Hypothalamus (tissue), 51 donors: ENCODE results near the gene CAMK4.
A peak's percentile ranks its signal among the peaks of the same experiment; 100 is the strongest.

Source experiments
- DNase-seq, 51 donors: peaks; one replicate each; lab custom pipeline; 2025; lab: John Stamatoyannopoulos, UW

The CAMK4 gene

DNA sequence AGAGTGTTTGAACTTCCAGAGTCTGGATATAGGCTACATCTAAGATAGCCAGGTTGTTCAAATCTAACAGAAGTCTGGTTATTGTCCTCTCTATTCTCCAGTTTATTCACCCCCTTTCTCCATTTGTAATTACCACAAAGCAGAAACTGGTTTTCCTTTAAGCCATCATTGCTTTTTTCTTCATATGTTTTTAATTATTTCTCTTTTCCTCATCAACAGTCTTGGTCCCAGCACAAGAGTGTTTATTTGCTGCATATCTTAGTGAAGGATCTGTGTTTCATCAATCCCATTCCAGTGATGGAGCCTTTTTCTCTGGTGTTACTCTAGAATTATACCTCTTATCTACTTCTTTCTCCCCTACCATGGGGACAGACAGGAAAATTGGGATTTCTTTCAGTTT is 142.2 kb downstream of the CAMK4 start:
- no peak for DNase-seq

DNA sequence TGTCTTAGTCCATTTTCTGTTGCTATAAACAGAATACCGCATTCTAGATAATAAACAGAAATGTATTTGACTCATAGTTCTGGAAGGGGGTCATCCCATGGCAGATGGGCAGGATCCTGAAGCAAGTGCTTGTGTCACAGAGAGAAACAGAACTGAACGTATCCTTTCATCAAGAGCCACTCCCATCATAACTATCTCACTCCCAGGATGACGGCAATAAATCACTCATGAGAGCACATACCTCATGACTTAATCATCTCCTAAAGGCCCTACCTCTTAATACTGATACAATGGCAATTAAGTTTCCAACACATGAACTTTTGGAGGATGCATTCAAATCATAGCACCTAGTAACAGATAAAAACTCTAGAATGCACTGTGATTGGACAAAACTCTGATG is 142.9 kb downstream of the CAMK4 start:
- DNase-seq = no peak

GRCh38 chr5:111372799-111373198 is 148.6 kb downstream of the CAMK4 start:
- DNase-seq = no peak

DNA sequence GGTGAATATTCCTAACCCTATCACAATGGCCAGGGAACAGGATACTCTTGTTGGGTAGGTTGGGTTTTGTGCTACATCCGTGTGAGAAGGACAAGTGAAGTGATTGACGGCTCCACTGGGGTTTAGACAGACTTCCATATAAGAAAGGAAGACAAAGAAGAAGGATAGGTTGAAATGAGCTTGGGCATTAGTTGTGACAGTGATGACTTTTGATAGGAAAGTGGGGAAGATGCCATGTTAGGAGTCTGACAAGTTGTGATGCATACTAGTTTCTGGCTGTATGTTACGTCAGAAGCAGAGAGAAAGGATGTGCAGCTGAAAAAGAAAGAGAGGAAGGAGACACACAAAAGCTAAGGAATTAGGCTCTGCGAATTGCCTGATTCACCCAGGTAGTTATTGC is 150.2 kb downstream of the CAMK4 start:
- no peak for DNase-seq

DNA sequence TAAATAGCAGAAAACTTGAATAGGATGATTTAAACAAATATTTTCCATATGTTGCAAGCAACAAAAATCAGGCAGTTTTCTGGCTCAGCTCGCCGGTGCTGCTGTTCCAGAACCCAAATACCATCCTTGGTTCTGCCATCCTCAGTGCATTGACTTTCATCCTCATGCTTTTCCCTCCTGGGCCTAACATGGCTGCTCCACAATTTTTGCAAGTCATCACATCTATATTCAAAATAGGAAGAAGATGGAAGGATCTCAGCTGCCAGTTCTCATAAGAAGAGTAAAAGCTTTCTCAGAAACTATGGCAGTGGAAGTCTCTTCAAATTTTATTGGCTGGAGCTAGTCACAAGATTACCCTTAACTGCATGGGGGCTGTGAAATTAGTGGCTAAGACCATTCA is 151.5 kb downstream of the CAMK4 start:
- DNase-seq = no peak

DNA sequence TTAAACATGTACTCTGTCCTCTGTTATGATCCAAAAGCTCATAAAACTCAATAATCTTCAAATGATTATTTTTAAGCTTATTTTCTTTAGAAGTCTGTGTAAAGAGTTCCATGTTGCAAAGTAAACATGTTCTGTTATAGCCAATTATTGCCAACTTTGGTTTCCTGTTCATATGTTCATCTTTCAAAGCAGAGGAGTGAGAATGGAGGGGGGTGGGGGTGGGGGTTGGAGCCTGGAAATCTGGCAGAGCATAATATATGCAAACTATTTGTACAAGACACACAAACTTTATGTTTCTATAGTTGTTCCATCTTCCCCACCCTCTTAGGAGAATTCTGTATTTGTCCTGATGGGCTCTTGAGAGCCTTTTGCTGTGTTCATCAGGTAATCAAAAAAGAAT is 153.1 kb downstream of the CAMK4 start:
- no peak for DNase-seq

DNA sequence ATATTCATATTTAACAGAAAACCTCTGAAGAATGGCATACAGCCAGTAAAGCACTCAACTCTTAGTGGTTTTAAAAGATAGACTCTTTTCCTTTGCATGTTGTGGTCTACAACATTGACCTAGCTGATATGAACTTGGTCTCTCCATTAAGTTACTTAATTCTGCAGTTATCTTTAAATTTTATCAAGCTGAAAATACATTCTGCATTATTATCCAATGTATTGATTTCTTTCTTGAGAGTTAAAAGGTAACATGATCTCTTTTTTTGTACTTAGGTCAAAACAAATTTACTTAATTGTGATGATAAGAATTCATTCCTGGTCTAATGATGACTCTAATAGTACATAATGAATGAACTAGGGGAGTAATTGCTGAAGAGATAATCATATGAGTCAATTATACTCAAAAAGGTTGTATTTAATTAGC is 155.2 kb downstream of the CAMK4 start:
- no peak for DNase-seq

DNA sequence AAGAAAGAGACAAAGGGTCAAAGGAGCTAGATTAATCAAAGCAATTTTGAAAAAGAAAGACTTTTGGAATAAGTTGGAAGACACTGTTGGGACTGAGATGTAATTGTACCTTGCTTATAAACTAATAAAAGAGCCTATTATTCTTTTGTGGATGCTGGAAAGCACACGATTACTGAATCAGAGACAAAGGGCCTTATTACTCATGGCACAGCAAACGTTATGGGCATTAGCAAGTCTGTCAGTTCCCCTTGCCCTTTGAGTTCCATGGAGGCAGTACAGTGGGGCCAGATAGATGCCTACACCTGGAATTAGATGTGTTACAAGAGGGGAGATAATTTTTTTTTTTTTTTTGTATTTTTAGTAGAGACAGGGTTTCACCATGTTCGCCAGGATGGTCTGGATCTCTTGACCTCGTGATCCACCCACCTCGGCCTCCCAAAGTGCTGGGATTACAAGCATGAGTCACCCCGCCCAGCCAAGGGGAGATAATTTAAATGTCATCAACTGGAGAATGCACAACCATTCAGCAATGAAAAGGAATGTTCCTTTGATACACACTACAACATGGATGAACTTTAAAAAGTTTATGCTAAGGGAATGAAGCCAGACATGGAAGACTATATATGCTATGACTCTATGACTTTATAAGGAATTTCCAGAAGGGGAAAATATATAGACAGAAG is 159.2 kb downstream of the CAMK4 start:
- no peak for DNase-seq

DNA sequence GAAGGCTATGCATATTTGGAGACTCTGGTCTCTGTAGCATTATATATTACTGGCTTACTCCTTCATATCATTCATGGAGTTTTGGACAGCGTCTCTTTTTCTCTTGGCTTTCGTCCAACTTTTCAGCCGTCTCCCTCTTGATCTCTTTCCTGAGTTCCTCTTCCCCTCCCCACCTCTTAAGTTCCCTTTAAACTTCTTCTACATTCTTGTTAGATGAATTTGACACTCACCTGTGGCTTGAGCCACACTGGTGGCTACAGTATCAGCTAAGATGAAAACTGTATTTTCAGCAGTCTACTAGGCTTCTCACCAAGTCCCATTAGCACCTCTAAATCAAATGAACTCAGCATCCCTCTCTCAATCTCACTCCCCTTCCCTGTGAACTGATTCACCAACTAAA is 160.0 kb downstream of the CAMK4 start:
- DNase-seq = no peak

DNA sequence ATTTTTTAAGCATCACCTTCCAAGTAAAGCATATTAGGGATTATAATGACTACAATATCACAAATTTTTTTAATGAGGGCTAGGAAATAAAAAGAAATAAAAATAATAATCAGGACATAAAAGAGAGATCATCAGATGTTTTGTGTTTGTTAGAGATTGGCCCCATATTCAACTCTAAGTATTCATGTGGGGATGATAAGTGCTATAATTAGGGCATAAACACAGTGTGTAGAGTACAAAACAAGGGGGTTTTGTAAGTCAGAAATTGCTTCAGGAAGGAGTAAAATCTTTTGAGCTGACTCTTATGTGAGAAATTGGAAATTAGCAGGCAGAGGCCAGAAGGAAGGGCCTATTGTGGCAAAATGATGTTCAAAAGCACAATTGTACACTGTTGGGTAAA is 160.9 kb downstream of the CAMK4 start:
- no peak for DNase-seq

- DNase-seq = peak in 3 of 51 donors; percentile 0 to 15 (median 1)
These were observed 162.0 kb downstream of the CAMK4 start for GRCh38 chr5:111385970-111386831.

DNA sequence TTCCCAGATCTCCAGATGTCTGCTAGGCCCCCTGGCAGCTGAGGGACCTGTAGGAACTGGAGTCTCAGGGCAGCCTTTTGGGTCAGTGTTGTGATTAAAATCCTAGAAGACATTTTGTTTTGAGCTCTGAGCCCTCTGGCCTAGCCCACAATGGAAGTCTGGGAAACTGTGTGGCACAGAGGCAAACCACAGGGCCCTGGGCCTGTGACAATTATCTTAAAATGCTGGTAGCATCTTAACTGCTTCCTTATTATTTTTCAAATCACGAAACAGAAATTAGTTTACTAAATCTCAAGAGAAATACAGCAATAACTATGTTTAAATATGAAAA is 162.6 kb downstream of the CAMK4 start:
- peak in 1 of 51 donors; percentile 6 for DNase-seq

GRCh38 chr5:111387361-111387760 is 163.2 kb downstream of the CAMK4 start:
- DNase-seq = no peak

DNA sequence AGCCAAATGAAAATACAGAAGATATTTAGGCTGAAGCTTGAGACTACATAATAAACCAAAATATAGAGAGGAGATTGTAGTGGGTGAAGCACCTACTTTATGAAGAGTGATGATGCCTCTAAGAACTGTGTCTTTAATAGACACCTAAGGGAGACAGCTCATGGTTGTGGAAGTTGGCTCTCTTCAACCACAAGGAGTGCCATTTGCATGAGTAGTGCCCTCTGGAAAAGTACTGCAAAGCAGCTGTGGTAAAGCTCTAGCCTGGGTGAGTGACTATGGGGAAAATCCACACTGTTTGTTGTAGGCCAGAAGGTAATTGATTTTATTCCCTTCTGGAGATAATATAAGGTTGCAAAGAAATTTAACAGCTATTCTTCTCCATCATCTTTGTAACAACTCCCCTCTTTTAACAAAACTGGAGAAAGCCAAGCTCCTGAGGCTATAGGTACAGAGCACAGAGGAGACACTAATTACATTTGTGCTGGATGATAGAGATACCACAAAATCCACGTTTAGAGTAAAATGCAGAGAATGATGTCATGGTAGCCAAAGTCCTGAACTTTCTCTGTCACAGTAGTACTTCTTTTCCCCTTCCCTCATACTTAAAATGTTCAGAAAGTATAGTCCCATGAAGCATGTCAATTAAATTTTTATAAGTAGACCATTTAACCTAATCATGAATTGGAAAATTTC is 165.4 kb downstream of the CAMK4 start:
- DNase-seq = no peak

DNA sequence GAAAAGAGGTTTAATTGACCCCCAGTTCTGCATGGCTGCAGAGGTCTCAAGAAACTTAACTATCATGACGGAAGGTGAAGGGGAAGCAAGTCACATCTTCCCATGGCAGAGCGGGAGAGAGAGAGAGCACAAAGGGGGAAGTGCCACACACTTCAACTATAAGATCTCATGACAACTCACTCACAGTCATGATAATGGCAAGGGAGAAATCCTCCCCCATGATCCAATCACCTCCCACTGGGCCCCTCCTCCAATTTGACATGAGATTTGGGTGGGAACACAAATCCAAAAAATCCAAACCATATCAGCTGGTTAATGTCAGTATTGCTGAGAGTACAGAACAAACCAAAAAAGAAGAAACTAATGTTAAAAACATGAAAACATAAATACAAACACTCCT is 168.0 kb downstream of the CAMK4 start:
- DNase-seq = no peak

GRCh38 chr5:111394586-111394985 is 170.4 kb downstream of the CAMK4 start:
- DNase-seq = no peak

DNA sequence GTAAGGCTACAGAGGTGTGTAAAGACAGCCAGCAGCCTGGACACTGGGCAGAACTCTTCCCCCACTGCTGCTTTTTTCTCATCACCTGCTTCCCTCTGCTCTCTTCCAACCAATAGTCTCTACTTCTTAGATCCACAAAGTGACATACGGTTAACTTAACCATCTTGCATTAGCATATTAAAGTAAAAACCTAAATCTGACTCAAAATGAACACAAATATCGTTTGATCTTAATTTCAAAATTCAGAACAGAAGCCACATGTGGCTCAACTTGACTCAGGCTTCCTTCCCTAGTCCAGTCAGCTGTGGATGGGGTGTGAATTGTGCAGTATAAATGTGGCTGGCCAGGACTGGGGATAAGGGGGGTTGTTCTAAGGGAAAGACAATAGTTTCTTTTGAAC is 173.8 kb downstream of the CAMK4 start:
- DNase-seq = no peak

DNA sequence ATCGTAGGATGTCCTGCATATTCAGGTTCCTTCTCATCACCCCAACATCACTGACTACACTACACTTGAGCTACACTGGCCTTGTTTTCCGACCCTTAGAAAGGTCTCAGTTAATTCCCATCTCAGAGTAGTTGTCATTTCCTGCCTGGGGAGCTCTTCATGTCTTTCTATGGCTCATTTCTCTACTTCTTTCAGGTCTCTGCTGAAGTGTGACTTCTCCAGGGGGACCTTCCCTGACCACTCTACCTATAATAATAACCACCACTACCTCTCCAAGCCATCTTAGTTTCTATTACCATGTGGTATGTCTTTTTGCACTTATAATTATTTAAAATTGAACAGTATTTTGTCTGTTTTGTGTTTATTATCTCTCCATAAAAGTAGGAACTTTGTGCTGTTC is 174.9 kb downstream of the CAMK4 start:
- DNase-seq = no peak

DNA sequence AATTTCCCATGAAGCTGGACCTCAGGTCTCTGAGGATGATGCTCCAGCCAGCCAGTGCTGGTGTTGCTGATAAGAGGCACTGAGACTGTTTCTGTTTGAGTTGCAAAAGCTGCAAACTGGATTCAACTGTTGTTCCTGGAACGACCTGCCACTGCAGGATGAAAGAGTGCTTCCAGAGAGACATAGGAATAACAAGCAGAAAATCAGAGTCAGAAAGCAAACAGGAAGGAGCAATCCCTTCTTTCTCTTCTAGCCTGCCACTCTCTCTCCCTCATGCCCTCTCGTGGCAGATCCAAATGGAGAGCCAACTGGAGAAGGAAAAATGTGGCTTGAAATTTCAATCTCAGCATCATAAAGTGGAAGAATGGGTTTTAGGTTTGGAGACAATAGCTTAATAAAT is 177.7 kb downstream of the CAMK4 start:
- no peak for DNase-seq

- no peak for DNase-seq
These were observed 180.1 kb downstream of the CAMK4 start for GRCh38 chr5:111404270-111404769.

GRCh38 chr5:111407562-111407961 is 183.4 kb downstream of the CAMK4 start:
- DNase-seq = no peak

GRCh38 chr5:111408817-111409216 is 184.6 kb downstream of the CAMK4 start:
- no peak for DNase-seq
